Ovary (tissue), 9 donors: ENCODE measurements around the gene TBC1D2. TPM values are rescaled to one million over a fixed set of nuclear protein-coding genes. Genes with fewer than 3 reads are reported as not detected.
A peak's percentile ranks its signal among the peaks of the same experiment; 100 is the strongest.

Experiments used
- DNase-seq, 5 donors: peaks; one replicate each; pipeline ENCODE4 v3.0.0-alpha.2; 2019 to 2020
- H3K27ac ChIP-seq, 2 donors: fragments of 200-600 bp; one replicate each; pipeline versions ENCODE4 v1.5.1 to v1.8.0; 2019 to 2022
- H3K27me3 ChIP-seq: fragments of 200-600 bp; one replicate; pipeline ENCODE4 v1.8.0; 2022
- H3K36me3 ChIP-seq: fragments of 200-600 bp; sonication (generic); one replicate; pipeline ENCODE4 v1.5.1; 2019
- H3K4me1 ChIP-seq: one replicate; pipeline ENCODE4 v1.8.1; 2013; ENCODE audit warnings: mild to moderate bottlenecking, moderate library complexity; ENCODE audit not compliant: insufficient read depth
- H3K4me3 ChIP-seq: fragments of 200-600 bp; sonication (generic); one replicate; pipeline ENCODE4 v1.5.1; 2017
- H3K9me3 ChIP-seq, 2 donors: fragments of 200-600 bp in 1 of 2; sonication (generic) in 1 of 2; one replicate each; pipeline versions ENCODE4 v1.5.1 to v1.8.1; 2013 to 2019; ENCODE audit warnings: mild to moderate bottlenecking in 1 of 2, moderate library complexity in 1 of 2
- EP300 ChIP-seq: sonication (generic); formaldehyde crosslinking; IDR thresholded peaks from one replicate; pipeline ENCODE4 v1.6.1; 2017; ENCODE audit warnings: antibody characterized with exemption
- POLR2A ChIP-seq: fragments of 450-650 bp; IDR thresholded peaks from one replicate; pipeline ENCODE4 v1.6.1; 2017; ENCODE audit warnings: antibody characterized with exemption, mild to moderate bottlenecking, moderate library complexity
- WGBS, 3 donors: extraction: QIAGEN DNeasy Blood & Tissue Kit in 1 of 3; methylation state at CpG; one replicate each; pipeline versions ENCODE4 v1.1.5 to v1.1.7; 2013 to 2017; 5-methylcytosine and 5-hydroxymethylcytosine counted together
- intact Hi-C, 4 donors: fragments of 100-400 bp; cut with DNase I; formaldehyde crosslinking; loops; one replicate each; pipeline versions ENCODE4 v1.11.0 to v1.15.1; 2022 to 2023
- polyA plus RNA-seq, 2 donors: library from polyadenylated mRNA; stranded (reverse); fragments of 200-250 nt in 1 of 2; fragments of 350-450 nt in 1 of 2; fragmentation: Illumina TruSeq in 1 of 2; extraction: RNeasy Lipid Tissue Mini Kit (QIAGEN cat#74804) in 1 of 2; gene quantifications; one replicate each; pipeline ENCODE4 v1.2.3, GENCODE V29; 2013 to 2014
- total RNA-seq, 7 donors: library from RNA; depleted of rRNA in 2 of 7; stranded (reverse); fragments of >200 nt in 2 of 7; fragmentation: NEBNext Ultra II Directional in 3 of 7; extraction: Animal tissue kit (Norgen Biotek cat#: 25700) in 3 of 7; gene quantifications; one replicate each; pipeline versions ENCODE4 v1.1.0 to v1.2.4, GENCODE V29; 2016 to 2023
- TF ChIP-seq, protein P1 (sequence below), 3 donors: fragments of 450-650 bp in 2 of 3; fragments of 200-600 bp in 1 of 3; IDR thresholded peaks; one replicate each; pipeline versions ENCODE4 v1.5.1 to v1.8.0; 2016 to 2022; ENCODE audit warnings: antibody characterized with exemption in 3 of 3, mild to moderate bottlenecking in 1 of 3
- donor health status: DM: no; HTN: no; CAD: no; lungs with moderate emphysema.
- donor health status: DM: no; HTN: no; CAD: no.
- donor health status: Bipolar disorder and iron deficiency.
- donor health status: DM: yes; HTN: yes; CAD: no.
- donor health status: DM: no; HTN: no; CAD: no.
- donor health status: DM: yes; HTN: yes; CAD: no.

TBC1D2 gene
- total and polyA plus RNA-seq, 9 donors = 1.7 to 11.3 (median 4.4) TPM

DNA sequence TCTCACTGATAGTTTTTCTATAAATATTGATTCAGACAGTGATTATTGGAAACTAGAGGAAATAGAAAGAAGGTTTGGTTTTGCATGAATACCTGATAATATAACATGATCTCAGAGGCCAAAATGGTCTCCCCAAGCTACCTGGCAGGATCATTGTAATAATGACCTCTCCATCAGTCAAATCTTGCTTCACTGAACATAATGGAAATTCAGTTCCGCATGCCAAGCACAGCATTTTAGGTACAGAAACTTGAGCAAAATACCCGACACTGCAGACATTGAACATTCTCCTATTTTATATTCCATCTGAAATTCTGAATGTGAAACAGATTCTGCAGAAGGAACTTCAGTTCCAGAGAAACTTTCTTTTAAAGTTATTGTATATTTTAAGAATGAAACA is 9.1 kb upstream of the TBC1D2 start:
- H3K36me3 ChIP-seq = no peaks in the 10 kb centered on the region
- intact Hi-C loops = loop anchor here in 2 of 4 donors (5.0 to 10.0 kb wide), 2 partner anchors 67 to 340 kb away; partner anchors contain the start of gene TRMO (in 1 of the 2)
- H3K4me1 ChIP-seq = no peaks in the 10 kb centered on the region
- TF ChIP-seq, protein P1, sequence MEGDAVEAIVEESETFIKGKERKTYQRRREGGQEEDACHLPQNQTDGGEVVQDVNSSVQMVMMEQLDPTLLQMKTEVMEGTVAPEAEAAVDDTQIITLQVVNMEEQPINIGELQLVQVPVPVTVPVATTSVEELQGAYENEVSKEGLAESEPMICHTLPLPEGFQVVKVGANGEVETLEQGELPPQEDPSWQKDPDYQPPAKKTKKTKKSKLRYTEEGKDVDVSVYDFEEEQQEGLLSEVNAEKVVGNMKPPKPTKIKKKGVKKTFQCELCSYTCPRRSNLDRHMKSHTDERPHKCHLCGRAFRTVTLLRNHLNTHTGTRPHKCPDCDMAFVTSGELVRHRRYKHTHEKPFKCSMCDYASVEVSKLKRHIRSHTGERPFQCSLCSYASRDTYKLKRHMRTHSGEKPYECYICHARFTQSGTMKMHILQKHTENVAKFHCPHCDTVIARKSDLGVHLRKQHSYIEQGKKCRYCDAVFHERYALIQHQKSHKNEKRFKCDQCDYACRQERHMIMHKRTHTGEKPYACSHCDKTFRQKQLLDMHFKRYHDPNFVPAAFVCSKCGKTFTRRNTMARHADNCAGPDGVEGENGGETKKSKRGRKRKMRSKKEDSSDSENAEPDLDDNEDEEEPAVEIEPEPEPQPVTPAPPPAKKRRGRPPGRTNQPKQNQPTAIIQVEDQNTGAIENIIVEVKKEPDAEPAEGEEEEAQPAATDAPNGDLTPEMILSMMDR (IDR thresholded peaks at IDR 0.05) = no peak
- no peak for TF ChIP-seq EP300
- TF ChIP-seq POLR2A = no peak
- no peaks in the 10 kb centered on the region for H3K9me3 ChIP-seq
- H3K27me3 ChIP-seq = no peaks in the 10 kb centered on the region
- 68 to 70% (median 70%) methylated on average over 2 of the region's 2 CpGs for WGBS, 3 donors
- no peak for DNase-seq
- H3K4me3 ChIP-seq = no peak overlapping the region
- no peak overlapping the region for H3K27ac ChIP-seq

DNA sequence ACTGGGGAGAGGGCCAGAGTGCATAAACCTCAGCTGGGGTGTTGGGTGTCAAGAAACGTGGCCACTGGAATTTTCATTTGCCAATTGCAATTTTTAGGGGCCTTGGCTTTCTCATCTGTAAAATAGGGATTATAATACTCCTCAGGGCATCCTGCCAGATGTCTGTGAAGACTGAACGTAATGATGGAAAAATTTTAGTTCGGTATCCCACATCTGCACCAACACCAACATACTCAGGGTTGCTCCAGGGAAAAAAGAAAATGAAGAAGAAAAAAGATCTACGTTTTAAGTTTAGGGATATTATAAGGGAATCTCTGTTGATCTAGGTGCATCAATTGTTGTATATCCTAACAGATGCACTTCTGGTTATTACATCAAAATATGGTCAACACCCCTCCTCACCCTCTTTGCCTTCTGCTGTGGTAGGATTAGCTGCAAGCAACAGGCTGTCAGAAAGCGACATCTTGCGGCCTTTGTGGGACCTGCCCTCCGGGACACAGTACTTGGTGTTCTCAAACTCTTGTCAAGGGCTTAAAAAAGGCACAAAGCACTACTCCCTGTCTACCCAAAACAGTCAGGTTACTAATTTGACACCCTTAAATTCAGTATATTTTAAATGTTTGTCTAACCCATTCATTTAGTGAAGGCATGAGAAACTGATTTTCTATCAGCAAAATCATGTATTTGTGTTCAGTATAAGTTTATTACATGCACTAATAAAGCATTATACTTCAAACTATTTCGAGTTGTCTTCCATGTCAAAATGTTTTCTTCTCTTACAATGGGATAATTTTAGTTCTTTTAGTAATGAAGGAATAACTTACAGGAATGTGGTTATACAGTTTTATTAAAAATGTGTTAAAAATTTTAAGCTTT is 8.3 kb upstream of the TBC1D2 start:
- Histone ChIP-seq H3K27me3 (no peaks in the 10 kb centered on the region), H3K9me3 (no peaks in the 10 kb centered on the region), H3K36me3 (no peaks in the 10 kb centered on the region), H3K4me3 (no peak overlapping the region), H3K27ac (no peak overlapping the region), H3K4me1 (no peaks in the 10 kb centered on the region)
- DNase-seq = peak; percentile 64 to 81 (median 77)
- 19 to 21% (median 20%) methylated on average over 8 of the region's 8 CpGs for whole genome bisulfite sequencing, 3 donors
- TF ChIP-seq POLR2A = no peak
- TF ChIP-seq, protein P1 (IDR thresholded peaks at IDR 0.05) = peak; percentile 38 to 69 (median 50)
- TF ChIP-seq EP300 = no peak
- intact Hi-C loops = loop anchor here in 2 of 4 donors (5.0 to 10.0 kb wide), 2 partner anchors 66 to 339 kb away; partner anchors contain the start of gene TRMO (in 1 of the 2)

DNA sequence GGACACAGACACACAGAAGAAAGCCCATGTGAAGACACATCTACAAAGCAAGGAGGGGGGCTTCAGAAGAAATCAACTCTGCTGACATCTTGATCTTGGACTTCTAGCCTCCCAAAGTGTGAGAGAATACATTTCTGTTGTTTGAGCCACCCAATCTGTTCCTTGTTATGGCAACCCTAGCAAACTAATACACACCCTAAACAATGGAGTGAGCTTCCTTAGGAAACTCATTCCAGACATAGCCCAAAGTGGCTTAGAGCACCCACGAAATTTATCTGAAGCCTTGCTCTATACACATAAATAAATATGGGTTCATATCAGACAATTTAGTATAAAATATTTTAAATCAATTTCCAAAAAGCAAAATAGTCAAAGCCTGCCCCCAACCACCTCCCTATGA is 7.6 kb upstream of the TBC1D2 start:
- intact Hi-C loops = loop anchor here in 2 of 4 donors (5.0 to 10.0 kb wide), 2 partner anchors 66 to 338 kb away; partner anchors contain the start of gene TRMO (in 1 of the 2)
- DNase-seq = no peak
- Histone ChIP-seq H3K4me1 (no peaks in the 10 kb centered on the region), H3K27me3 (no peaks in the 10 kb centered on the region), H3K4me3 (no peak overlapping the region), H3K36me3 (no peaks in the 10 kb centered on the region), H3K9me3 (no peaks in the 10 kb centered on the region), H3K27ac (no peak overlapping the region)
- TF ChIP-seq EP300 (no peak), POLR2A (no peak)
- TF ChIP-seq, protein P1 (IDR thresholded peaks at IDR 0.05) = no peak
- WGBS, 3 donors = 59 to 65% (median 64%) methylated on average over 1 of the region's 1 CpG

DNA sequence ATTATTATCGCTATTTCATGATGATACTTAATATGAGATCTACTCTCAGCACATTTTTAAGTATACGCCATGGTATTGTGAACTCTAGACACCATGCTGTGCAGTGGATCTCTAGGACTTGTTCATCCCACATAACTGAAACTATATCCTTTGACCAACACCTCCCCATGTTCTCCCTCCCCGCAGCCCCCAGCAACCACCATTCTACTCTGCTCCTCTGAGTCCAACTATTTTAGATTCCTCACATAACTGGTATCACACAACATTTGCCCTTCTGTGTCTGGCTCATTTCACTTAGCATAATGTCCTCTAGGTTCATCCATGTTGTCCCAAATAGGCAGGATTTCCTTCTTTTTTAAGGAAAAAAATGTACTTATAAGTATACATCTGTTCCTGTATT is 6.6 kb upstream of the TBC1D2 start:
- 82 to 85% (median 83%) methylated on average over 3 of the region's 3 CpGs for WGBS, 3 donors
- TF ChIP-seq EP300 = no peak
- TF ChIP-seq, protein P1 (IDR thresholded peaks at IDR 0.05) = no peak
- TF ChIP-seq POLR2A = no peak
- Histone ChIP-seq H3K9me3 (no peaks in the 10 kb centered on the region), H3K36me3 (no peaks in the 10 kb centered on the region), H3K27me3 (no peaks in the 10 kb centered on the region), H3K4me3 (no peak overlapping the region), H3K27ac (no peak overlapping the region), H3K4me1 (no peaks in the 10 kb centered on the region)
- intact Hi-C loops = loop anchor here in 2 of 4 donors (5.0 to 10.0 kb wide), 2 partner anchors 65 to 337 kb away; partner anchors contain the start of gene TRMO (in 1 of the 2)
- no peak for DNase-seq
